HepG2 (cell line): Measurements from ENCODE around the gene TUBGCP4. TPM values are rescaled to one million over a fixed set of nuclear protein-coding genes. Genes with fewer than 3 reads are reported as not detected.
A peak's percentile ranks its signal among the peaks of the same experiment; 100 is the strongest.

Source experiments
- CHD4 ChIP-seq: fragments of 200-600 bp; sonication (generic); IDR thresholded peaks from 2 replicates; pipeline ENCODE4 v1.7.0; 2017; ENCODE audit warnings: mild to moderate bottlenecking, low read length, borderline replicate concordance
- EEA1 ChIP-seq: sonication (generic); formaldehyde crosslinking; IDR thresholded peaks from 2 replicates; pipeline ENCODE4 v1.5.1; 2020; ENCODE audit warnings: mild to moderate bottlenecking, missing genetic modification reagents, borderline replicate concordance
- ESRRA ChIP-seq: sonication (generic); formaldehyde crosslinking; IDR thresholded peaks from 2 replicates; pipeline ENCODE4 v1.5.1; 2020; ENCODE audit warnings: mild to moderate bottlenecking, low read depth, missing genetic modification reagents
- HOXA9 ChIP-seq: sonication (generic); formaldehyde crosslinking; IDR thresholded peaks from 2 replicates; pipeline ENCODE4 v1.8.1; 2022; ENCODE audit warnings: missing genetic modification reagents, mild to moderate bottlenecking, moderate library complexity, borderline replicate concordance
- KMT2A ChIP-seq: sonication (generic); formaldehyde crosslinking; IDR thresholded peaks from 2 replicates; pipeline ENCODE4 v1.4.0; 2020; ENCODE audit warnings: missing genetic modification reagents
- MTA1 ChIP-seq: sonication (generic); formaldehyde crosslinking; IDR thresholded peaks from 2 replicates; pipeline ENCODE4 v1.4.0; 2020; ENCODE audit warnings: missing genetic modification reagents, mild to moderate bottlenecking, borderline replicate concordance
- MTF2 ChIP-seq: sonication (generic); formaldehyde crosslinking; IDR thresholded peaks from 2 replicates; pipeline ENCODE4 v1.5.0; 2020; ENCODE audit warnings: missing genetic modification reagents, borderline replicate concordance
- MZF1 ChIP-seq: sonication (generic); formaldehyde crosslinking; IDR thresholded peaks from 2 replicates; pipeline ENCODE4 v1.8.1; 2023; ENCODE audit warnings: mild to moderate bottlenecking, missing genetic modification reagents, borderline replicate concordance
- NKX3-1 ChIP-seq: sonication (generic); formaldehyde crosslinking; IDR thresholded peaks from 2 replicates; pipeline ENCODE4 v1.5.0; 2020; ENCODE audit warnings: missing genetic modification reagents
- PCBP1 ChIP-seq: fragments of 200-400 bp; formaldehyde crosslinking; IDR thresholded peaks from 2 replicates; pipeline ENCODE4 v1.6.1; 2017; ENCODE audit warnings: mild to moderate bottlenecking, low read depth, low read length, borderline replicate concordance
- POLR2AphosphoS5 ChIP-seq: IDR thresholded peaks from 2 replicates; pipeline ENCODE4 v1.6.1; 2012; ENCODE audit warnings: low read depth, low read length
- RARA ChIP-seq: IDR thresholded peaks from 2 replicates; pipeline ENCODE4 v1.6.1; 2016; ENCODE audit warnings: missing genetic modification reagents, missing compliant biosample characterization
- SCMH1 ChIP-seq: sonication (generic); formaldehyde crosslinking; IDR thresholded peaks from 2 replicates; pipeline ENCODE4 v1.9.0; 2021; ENCODE audit warnings: missing genetic modification reagents, mild to moderate bottlenecking, borderline replicate concordance
- SMYD3 ChIP-seq: sonication (generic); formaldehyde crosslinking; IDR thresholded peaks from 2 replicates; pipeline ENCODE4 v1.8.1; 2023; ENCODE audit warnings: mild to moderate bottlenecking, missing genetic modification reagents
- ZBTB38 ChIP-seq: sonication (generic); formaldehyde crosslinking; IDR thresholded peaks from 2 replicates; pipeline ENCODE4 v1.5.1; 2020; ENCODE audit warnings: mild to moderate bottlenecking, missing genetic modification reagents
- ZNF20 ChIP-seq: sonication (generic); formaldehyde crosslinking; IDR thresholded peaks from 2 replicates; pipeline ENCODE4 v1.4.0; 2020; ENCODE audit warnings: mild to moderate bottlenecking, moderate library complexity, missing genetic modification reagents
- ZNF282 ChIP-seq: fragments of 450-650 bp; IDR thresholded peaks from 2 replicates; pipeline ENCODE4 v1.6.1; 2018; ENCODE audit not compliant: partially characterized antibody
- ZNF510 ChIP-seq: sonication (generic); formaldehyde crosslinking; IDR thresholded peaks from 2 replicates; pipeline ENCODE4 v1.4.0; 2020; ENCODE audit warnings: low read depth, mild to moderate bottlenecking, missing genetic modification reagents
- ZNF737 ChIP-seq: sonication (generic); formaldehyde crosslinking; IDR thresholded peaks from 2 replicates; pipeline ENCODE4 v1.5.0; 2020; ENCODE audit warnings: missing genetic modification reagents, mild to moderate bottlenecking, borderline replicate concordance
- polyA plus RNA-seq, 8 experiments: library from polyadenylated mRNA; depleted of rRNA in 3 of 8; stranded (reverse) in 7 of 8; unstranded in 1 of 8; fragments of >200 nt; fragmentation: Illumina TruSeq in 4 of 8; extraction: Trizol in 4 of 8; gene quantifications; 2 replicates each; pipeline versions ENCODE4 v1.2.1 to v1.2.3, GENCODE V29; 2011 to 2016; ENCODE audit warnings: low read depth in 4 of 8, missing spikeins in 1 of 8, mixed read lengths in 1 of 8; ENCODE audit not compliant: insufficient read depth in 1 of 8
- total RNA-seq, 5 experiments: library from RNA; depleted of rRNA; stranded (reverse); fragments of >200 nt; fragmentation: Illumina TruSeq; extraction: Trizol; gene quantifications; 2 replicates each; pipeline ENCODE4 v1.2.3, GENCODE V29; 2016; ENCODE audit warnings: low read depth in 1 of 5
- TF ChIP-seq, protein P1 (sequence below): IDR thresholded peaks from 2 replicates; pipeline ENCODE4 v1.6.1; 2016; ENCODE audit warnings: missing compliant biosample characterization, missing genetic modification reagents, borderline replicate concordance
- TF ChIP-seq, protein P2 (sequence below): IDR thresholded peaks from 2 replicates; pipeline ENCODE4 v1.6.1; 2016; ENCODE audit warnings: mild to moderate bottlenecking
- TF ChIP-seq, protein P3 (sequence below): sonication (generic); formaldehyde crosslinking; IDR thresholded peaks from 2 replicates; pipeline ENCODE4 v1.5.1; 2020; ENCODE audit warnings: mild to moderate bottlenecking, missing genetic modification reagents, borderline replicate concordance

TUBGCP4 gene
- total and polyA plus RNA-seq, 2 of the 13 experiments (the other 11 are each of a cell fraction or from before 2014, with no cell fraction given) = 15.0 to 20.5 TPM

DNA sequence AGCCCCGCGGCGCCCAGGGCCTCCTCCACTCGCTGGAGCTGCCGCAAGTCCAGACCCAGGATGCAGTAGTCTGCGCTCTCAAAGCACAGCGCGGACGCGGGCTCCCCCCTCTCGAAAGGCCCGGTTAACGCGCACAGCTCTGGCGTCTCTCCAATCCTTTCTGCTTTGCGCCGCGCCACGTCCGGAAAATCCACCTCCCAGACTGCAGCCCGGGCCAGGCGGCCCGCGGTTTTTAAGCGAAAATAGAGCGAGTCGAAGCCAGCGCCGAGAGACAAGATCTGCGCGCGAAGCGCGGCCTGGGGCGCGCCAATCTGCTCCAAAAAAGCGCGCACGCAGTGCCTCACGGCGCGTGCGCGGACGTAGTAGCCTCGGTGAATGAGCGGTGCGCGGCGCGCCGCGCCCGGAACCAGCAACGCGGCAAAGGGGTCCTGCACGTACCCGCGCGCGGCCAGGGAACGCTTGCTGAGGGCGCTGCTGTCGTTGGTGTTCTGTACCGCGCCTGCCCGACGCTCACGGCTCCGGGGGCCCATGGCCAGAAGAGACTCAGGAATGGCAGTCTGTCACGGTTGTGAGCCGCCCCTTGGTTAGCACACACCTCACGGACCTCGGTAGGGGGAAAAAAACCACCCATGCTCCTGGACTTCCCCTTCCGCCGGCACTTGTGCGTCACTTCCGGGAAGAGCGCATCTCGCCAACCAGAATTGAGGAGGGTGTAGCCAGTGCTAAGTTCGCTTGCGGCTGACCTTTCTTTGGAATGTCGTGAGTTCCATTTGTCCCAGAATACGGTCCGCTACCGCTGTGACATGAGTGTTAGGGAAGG lies 40.7 kb upstream of the TUBGCP4 start, which contains the start of gene LCMT2 (continued):
- TF ChIP-seq RARA (CRISPR knock-in tag) = peak; percentile 44; the same call in 1 of the 2 replicates
- TF ChIP-seq, protein P1, sequence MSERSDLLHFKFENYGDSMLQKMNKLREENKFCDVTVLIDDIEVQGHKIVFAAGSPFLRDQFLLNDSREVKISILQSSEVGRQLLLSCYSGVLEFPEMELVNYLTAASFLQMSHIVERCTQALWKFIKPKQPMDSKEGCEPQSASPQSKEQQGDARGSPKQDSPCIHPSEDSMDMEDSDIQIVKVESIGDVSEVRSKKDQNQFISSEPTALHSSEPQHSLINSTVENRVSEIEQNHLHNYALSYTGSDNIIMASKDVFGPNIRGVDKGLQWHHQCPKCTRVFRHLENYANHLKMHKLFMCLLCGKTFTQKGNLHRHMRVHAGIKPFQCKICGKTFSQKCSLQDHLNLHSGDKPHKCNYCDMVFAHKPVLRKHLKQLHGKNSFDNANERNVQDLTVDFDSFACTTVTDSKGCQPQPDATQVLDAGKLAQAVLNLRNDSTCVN (CRISPR knock-in tag) = no peak
- TF ChIP-seq ZNF282 = no peak
- peak; percentile 77 for TF ChIP-seq KMT2A (CRISPR knock-in tag)
- TF ChIP-seq CHD4 = no peak
- TF ChIP-seq ZNF510 (CRISPR knock-in tag) = no peak
- TF ChIP-seq, protein P2, sequence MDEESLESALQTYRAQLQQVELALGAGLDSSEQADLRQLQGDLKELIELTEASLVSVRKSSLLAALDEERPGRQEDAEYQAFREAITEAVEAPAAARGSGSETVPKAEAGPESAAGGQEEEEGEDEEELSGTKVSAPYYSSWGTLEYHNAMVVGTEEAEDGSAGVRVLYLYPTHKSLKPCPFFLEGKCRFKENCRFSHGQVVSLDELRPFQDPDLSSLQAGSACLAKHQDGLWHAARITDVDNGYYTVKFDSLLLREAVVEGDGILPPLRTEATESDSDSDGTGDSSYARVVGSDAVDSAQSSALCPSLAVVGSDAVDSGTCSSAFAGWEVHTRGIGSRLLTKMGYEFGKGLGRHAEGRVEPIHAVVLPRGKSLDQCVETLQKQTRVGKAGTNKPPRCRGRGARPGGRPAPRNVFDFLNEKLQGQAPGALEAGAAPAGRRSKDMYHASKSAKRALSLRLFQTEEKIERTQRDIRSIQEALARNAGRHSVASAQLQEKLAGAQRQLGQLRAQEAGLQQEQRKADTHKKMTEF (CRISPR knock-in tag) = peak; percentile 78
- TF ChIP-seq MTA1 (CRISPR knock-in tag) = peak; percentile 31; the same call in 1 of the 2 replicates
- TF ChIP-seq ZNF20 = peak; percentile 89; the same call in 1 of the 2 replicates
- peak; percentile 59; the same call in 1 of the 2 replicates for TF ChIP-seq NKX3-1
- peak; percentile 98 for TF ChIP-seq POLR2AphosphoS5
- TF ChIP-seq, protein P3, sequence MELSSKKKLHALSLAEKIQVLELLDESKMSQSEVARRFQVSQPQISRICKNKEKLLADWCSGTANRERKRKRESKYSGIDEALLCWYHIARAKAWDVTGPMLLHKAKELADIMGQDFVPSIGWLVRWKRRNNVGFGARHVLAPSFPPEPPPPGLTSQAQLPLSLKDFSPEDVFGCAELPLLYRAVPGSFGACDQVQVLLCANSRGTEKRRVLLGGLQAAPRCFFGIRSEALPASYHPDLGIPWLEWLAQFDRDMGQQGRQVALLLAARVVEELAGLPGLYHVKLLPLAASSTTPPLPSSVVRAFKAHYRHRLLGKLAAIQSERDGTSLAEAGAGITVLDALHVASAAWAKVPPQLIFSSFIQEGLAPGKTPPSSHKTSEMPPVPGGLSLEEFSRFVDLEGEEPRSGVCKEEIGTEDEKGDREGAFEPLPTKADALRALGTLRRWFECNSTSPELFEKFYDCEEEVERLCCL = peak; percentile 63
- TF ChIP-seq SCMH1 (CRISPR knock-in tag) = no peak
- TF ChIP-seq ZBTB38 = peak; percentile 21; the same call in 1 of the 2 replicates
- TF ChIP-seq ZNF737 = 0 out of 2 replicates have a peak, but pooled peaks have one; percentile 7
- TF ChIP-seq PCBP1 = 0 out of 2 replicates have a peak, but pooled peaks have one; percentile 42
- TF ChIP-seq EEA1 (CRISPR knock-in tag) = peak; percentile 42; the same call in 1 of the 2 replicates
- TF ChIP-seq HOXA9 = no peak
- TF ChIP-seq MTF2 (CRISPR knock-in tag) = peak; percentile 80; the same call in 1 of the 2 replicates
- peak; percentile 87; the same call in 1 of the 2 replicates for TF ChIP-seq MZF1
- peak; percentile 75 for TF ChIP-seq ESRRA (CRISPR knock-in tag)
- TF ChIP-seq SMYD3 (CRISPR knock-in tag) = no peak
